ENCODE results near the gene ANKS6. TPM values are rescaled to one million over a fixed set of nuclear protein-coding genes. Genes with fewer than 3 reads are reported as not detected.

The ANKS6 gene
- total RNA-seq, 1 experiment from 2014 or later = 39.2 TPM

- Histone ChIP-seq H3K79me2 (ENCODE audit: insufficient read depth, low read length) (no peaks in the 10 kb centered on the region), H3K4me2 (ENCODE audit: low read length) (no peak overlapping the region), H3K4me3 (replicated peaks in 1 of 2; ENCODE audit: low read depth in 1 of 2, low read length in 2 of 2) (no peak overlapping the region), H3K27ac (ENCODE audit: low read depth, low read length) (no peak overlapping the region), H3K9ac (ENCODE audit: low read length) (no peak overlapping the region), H3K9me2 (ENCODE audit: insufficient read depth) (no peaks in the 10 kb centered on the region), H3K4me1 (ENCODE audit: control insufficient read depth in 1 of 2, insufficient read depth in 2 of 2, low read length in 2 of 2) (no peaks in the 10 kb centered on the region), H3K36me3 (ENCODE audit: control insufficient read depth in 1 of 2, insufficient read depth in 2 of 2, low read length in 2 of 2) (peaks cover 0 to 7% of the 10 kb centered on the region in 2 experiments; a peak in 1 of 4 replicates), H3K27me3 (ENCODE audit: insufficient read depth, low read length) (no peaks in the 10 kb centered on the region), H2AFZ (ENCODE audit: low read depth, low read length, poor library complexity, severe bottlenecking) (no peak overlapping the region), H3K9me3 (ENCODE audit: control insufficient read depth in 1 of 2, insufficient read depth in 1 of 2, low read depth in 1 of 2, low read length in 2 of 2) (no peaks in the 10 kb centered on the region), H4K20me1 (ENCODE audit: insufficient read depth) (no peaks in the 10 kb centered on the region)
- ChIA-PET POLR2A (no interaction called here), RAD21 (ENCODE audit: low non-redundant PET in 1 of 2, low total read pairs in 2 of 2, uncharacterized antibody in 2 of 2, unreplicated experiment in 2 of 2) (no interaction called here), CTCF (no interaction called here)
- intact Hi-C loops (cut with micrococcal nuclease) = no loop called here
- BruUV-seq (replicated peaks) = no TSS peak
- DNase-seq (ENCODE audit: low read depth, low spot score) (no peak), ATAC-seq (no peak)
- TF ChIP-seq CEBPB (IDR thresholded peaks at IDR 0.05; ENCODE audit: low read depth) (no peak), POLR2A (IDR thresholded peaks at IDR 0.05; ENCODE audit: borderline replicate concordance, extremely low read depth, insufficient read depth, insufficient read length) (no peak), REST (IDR thresholded peaks at IDR 0.05; ENCODE audit: low read depth) (no peak), ZFX (IDR thresholded peaks at IDR 0.05) (no peak), ATF3 (IDR thresholded peaks at IDR 0.05) (no peak), FOSL1 (IDR thresholded peaks at IDR 0.05; ENCODE audit: low read depth) (no peak), EZH2phosphoT487 (IDR thresholded peaks at IDR 0.05; ENCODE audit: borderline replicate concordance) (no peak), YY1 (IDR thresholded peaks at IDR 0.05; ENCODE audit: extremely low read depth, insufficient replicate concordance, low read depth, low read length) (no peak), POLR2AphosphoS5 (IDR thresholded peaks at IDR 0.05; ENCODE audit: low read depth, low read length) (no peak), MAX (IDR thresholded peaks at IDR 0.05) (no peak), RAD21 (IDR thresholded peaks at IDR 0.05; ENCODE audit: low read depth) (no peak), JUND (IDR thresholded peaks at IDR 0.05) (no peak), EZH2 (IDR thresholded peaks at IDR 0.05) (no peak), ZNF274 (IDR thresholded peaks at IDR 0.05; ENCODE audit: low read depth, low read length) (no peak), SP1 (IDR thresholded peaks at IDR 0.05; ENCODE audit: low read depth) (no peak), ZBTB33 (IDR thresholded peaks at IDR 0.05; ENCODE audit: extremely low read depth, insufficient replicate concordance, low read length) (no peak), SRF (IDR thresholded peaks at IDR 0.05; ENCODE audit: low read depth) (no peak), EGR1 (IDR thresholded peaks at IDR 0.05; ENCODE audit: low read depth) (no peak)
These were observed 60.1 kb downstream of the ANKS6 start for GRCh38 chr9:98736226-98736625.

Data from HCT116 (cell line).